ENCODE data around the gene RFX3.
A peak's percentile ranks its signal among the peaks of the same experiment; 100 is the strongest.

Gene RFX3

GRCh38 chr9:3433066-3433465 is 92.7 kb downstream of the RFX3 start:
- no peaks in the 10 kb centered on the region for H3K27me3 ChIP-seq (ENCODE audit: insufficient read depth, low read length)
- H3K9me3 ChIP-seq (ENCODE audit: insufficient read depth, low read depth, low read length), result no peaks in the 10 kb centered on the region
- WGBS, result 100% methylated on average over 3 of the region's 4 CpGs
- H3K4me3 ChIP-seq (ENCODE audit: low read length), result no peak overlapping the region
- H3K27ac ChIP-seq (ENCODE audit: low read depth, low read length), result no peak overlapping the region
- H3K36me3 ChIP-seq (ENCODE audit: insufficient read depth, low read length), result no peaks in the 10 kb centered on the region
- H3K4me1 ChIP-seq (ENCODE audit: insufficient read depth, low read length), result no peaks in the 10 kb centered on the region
- no peak overlapping the region for H3K9ac ChIP-seq (ENCODE audit: low read depth, low read length)

GRCh38 chr9:3431890-3432289 is 93.9 kb downstream of the RFX3 start:
- no peaks in the 10 kb centered on the region for H3K27me3 ChIP-seq (ENCODE audit: insufficient read depth, low read length)
- peaks cover 1% of the 10 kb centered on the region; the same call in 1 of the 2 replicates for H3K9me3 ChIP-seq (ENCODE audit: insufficient read depth, low read depth, low read length)
- WGBS, result 93% methylated on average over 3 of the region's 3 CpGs
- no peak overlapping the region for H3K9ac ChIP-seq (ENCODE audit: low read depth, low read length)
- H3K4me3 ChIP-seq (ENCODE audit: low read length), result no peak overlapping the region
- no peaks in the 10 kb centered on the region for H3K4me1 ChIP-seq (ENCODE audit: insufficient read depth, low read length)
- H3K36me3 ChIP-seq (ENCODE audit: insufficient read depth, low read length), result 0 out of 2 replicates have a peak, but pooled peaks cover 3% of the 10 kb centered on the region
- H3K27ac ChIP-seq (ENCODE audit: low read depth, low read length), result no peak overlapping the region

GRCh38 chr9:3419893-3420292 is 105.9 kb downstream of the RFX3 start:
- H3K9me3 ChIP-seq (ENCODE audit: insufficient read depth, low read depth, low read length), result no peaks in the 10 kb centered on the region
- WGBS, result 93% methylated on average over 11 of the region's 11 CpGs
- H3K9ac ChIP-seq (ENCODE audit: low read depth, low read length), result no peak overlapping the region
- H3K27ac ChIP-seq (ENCODE audit: low read depth, low read length), result no peak overlapping the region
- no peak overlapping the region for H3K4me3 ChIP-seq (ENCODE audit: low read length)
- no peaks in the 10 kb centered on the region for H3K36me3 ChIP-seq (ENCODE audit: insufficient read depth, low read length)
- no peaks in the 10 kb centered on the region for H3K27me3 ChIP-seq (ENCODE audit: insufficient read depth, low read length)
- H3K4me1 ChIP-seq (ENCODE audit: insufficient read depth, low read length), result no peaks in the 10 kb centered on the region

- H3K9me3 ChIP-seq (ENCODE audit: insufficient read depth, low read depth, low read length), result no peaks in the 10 kb centered on the region
- no peak overlapping the region for H3K4me3 ChIP-seq (ENCODE audit: low read length)
- no peak overlapping the region for H3K9ac ChIP-seq (ENCODE audit: low read depth, low read length)
- no peak overlapping the region for H3K27ac ChIP-seq (ENCODE audit: low read depth, low read length)
- H3K4me1 ChIP-seq (ENCODE audit: insufficient read depth, low read length), result no peaks in the 10 kb centered on the region
- no peaks in the 10 kb centered on the region for H3K36me3 ChIP-seq (ENCODE audit: insufficient read depth, low read length)
- no peaks in the 10 kb centered on the region for H3K27me3 ChIP-seq (ENCODE audit: insufficient read depth, low read length)
Observed at GRCh38 chr9:3415906-3416305, 109.9 kb downstream of the RFX3 start.

GRCh38 chr9:3413984-3414383 is 111.8 kb downstream of the RFX3 start:
- no peaks in the 10 kb centered on the region for H3K9me3 ChIP-seq (ENCODE audit: insufficient read depth, low read depth, low read length)
- H3K4me1 ChIP-seq (ENCODE audit: insufficient read depth, low read length), result no peaks in the 10 kb centered on the region
- H3K27ac ChIP-seq (ENCODE audit: low read depth, low read length), result no peak overlapping the region
- H3K4me3 ChIP-seq (ENCODE audit: low read length), result no peak overlapping the region
- H3K9ac ChIP-seq (ENCODE audit: low read depth, low read length), result no peak overlapping the region
- H3K27me3 ChIP-seq (ENCODE audit: insufficient read depth, low read length), result no peaks in the 10 kb centered on the region
- no peaks in the 10 kb centered on the region for H3K36me3 ChIP-seq (ENCODE audit: insufficient read depth, low read length)

- WGBS, result 95% methylated on average over 4 of the region's 4 CpGs
- Histone ChIP-seq H3K36me3 (ENCODE audit: insufficient read depth, low read length) (no peaks in the 10 kb centered on the region), H3K4me3 (ENCODE audit: low read length) (no peak overlapping the region), H3K9ac (ENCODE audit: low read depth, low read length) (no peak overlapping the region), H3K4me1 (ENCODE audit: insufficient read depth, low read length) (no peaks in the 10 kb centered on the region), H3K27me3 (ENCODE audit: insufficient read depth, low read length) (no peaks in the 10 kb centered on the region), H3K9me3 (ENCODE audit: insufficient read depth, low read depth, low read length) (no peaks in the 10 kb centered on the region), H3K27ac (ENCODE audit: low read depth, low read length) (no peak overlapping the region)
Observed at GRCh38 chr9:3410461-3410860, 115.3 kb downstream of the RFX3 start.

- Histone ChIP-seq H3K4me3 (ENCODE audit: low read length) (no peak overlapping the region), H3K27ac (ENCODE audit: low read depth, low read length) (no peak overlapping the region), H3K9ac (ENCODE audit: low read depth, low read length) (no peak overlapping the region), H3K4me1 (ENCODE audit: insufficient read depth, low read length) (no peaks in the 10 kb centered on the region), H3K9me3 (ENCODE audit: insufficient read depth, low read depth, low read length) (no peaks in the 10 kb centered on the region), H3K36me3 (ENCODE audit: insufficient read depth, low read length) (no peaks in the 10 kb centered on the region), H3K27me3 (ENCODE audit: insufficient read depth, low read length) (no peaks in the 10 kb centered on the region)
- WGBS, result 90% methylated on average over 1 of the region's 1 CpG
Observed at GRCh38 chr9:3409453-3409852, 116.3 kb downstream of the RFX3 start.

GRCh38 chr9:3403315-3403714 is 122.5 kb downstream of the RFX3 start:
- Histone ChIP-seq H3K9ac (ENCODE audit: low read depth, low read length) (no peak overlapping the region), H3K9me3 (ENCODE audit: insufficient read depth, low read depth, low read length) (no peaks in the 10 kb centered on the region), H3K36me3 (ENCODE audit: insufficient read depth, low read length) (no peaks in the 10 kb centered on the region), H3K27ac (ENCODE audit: low read depth, low read length) (no peak overlapping the region), H3K27me3 (ENCODE audit: insufficient read depth, low read length) (no peaks in the 10 kb centered on the region), H3K4me3 (ENCODE audit: low read length) (no peak overlapping the region), H3K4me1 (ENCODE audit: insufficient read depth, low read length) (peaks cover 30% of the 10 kb centered on the region)
- 94% methylated on average over 1 of the region's 1 CpG for WGBS

GRCh38 chr9:3401221-3401954 is 124.4 kb downstream of the RFX3 start:
- WGBS, result 81% methylated on average over 7 of the region's 7 CpGs
- 0 out of 2 replicates have a peak overlapping the region, but pooled peaks have one; percentile 6 for H3K9ac ChIP-seq (ENCODE audit: low read depth, low read length)

GRCh38 chr9:3398232-3398648 is 127.6 kb downstream of the RFX3 start:
- H3K27ac ChIP-seq (ENCODE audit: low read depth, low read length), result no peak overlapping the region
- H3K27me3 ChIP-seq (ENCODE audit: insufficient read depth, low read length), result no peaks in the 10 kb centered on the region
- 85% methylated on average over 2 of the region's 2 CpGs for WGBS
- peaks cover 35% of the 10 kb centered on the region for H3K4me1 ChIP-seq (ENCODE audit: insufficient read depth, low read length)
- no peak overlapping the region for H3K4me3 ChIP-seq (ENCODE audit: low read length)
- H3K36me3 ChIP-seq (ENCODE audit: insufficient read depth, low read length), result 0 out of 2 replicates have a peak, but pooled peaks cover 5% of the 10 kb centered on the region
- H3K9ac ChIP-seq (ENCODE audit: low read depth, low read length), result no peak overlapping the region
- H3K9me3 ChIP-seq (ENCODE audit: insufficient read depth, low read depth, low read length), result no peaks in the 10 kb centered on the region

More at GRCh38 chr9:3401221-3401954, 124.4 kb downstream of the RFX3 start:
- Histone ChIP-seq H3K4me1 (ENCODE audit: insufficient read depth, low read length) (peaks cover 41% of the 10 kb centered on the region), H3K9me3 (ENCODE audit: insufficient read depth, low read depth, low read length) (no peaks in the 10 kb centered on the region), H3K36me3 (ENCODE audit: insufficient read depth, low read length) (no peaks in the 10 kb centered on the region), H3K27me3 (ENCODE audit: insufficient read depth, low read length) (no peaks in the 10 kb centered on the region), H3K27ac (ENCODE audit: low read depth, low read length) (no peak overlapping the region; the same call in 1 of the 2 replicates), H3K4me3 (ENCODE audit: low read length) (no peak overlapping the region)

- no peaks in the 10 kb centered on the region for H3K27me3 ChIP-seq (ENCODE audit: insufficient read depth, low read length)
- WGBS, result 83% methylated on average over 1 of the region's 2 CpGs
- H3K9ac ChIP-seq (ENCODE audit: low read depth, low read length), result no peak overlapping the region
- H3K27ac ChIP-seq (ENCODE audit: low read depth, low read length), result no peak overlapping the region
- H3K9me3 ChIP-seq (ENCODE audit: insufficient read depth, low read depth, low read length), result no peaks in the 10 kb centered on the region
- H3K36me3 ChIP-seq (ENCODE audit: insufficient read depth, low read length), result 0 out of 2 replicates have a peak, but pooled peaks cover 5% of the 10 kb centered on the region
- H3K4me1 ChIP-seq (ENCODE audit: insufficient read depth, low read length), result peaks cover 31% of the 10 kb centered on the region
- no peak overlapping the region for H3K4me3 ChIP-seq (ENCODE audit: low read length)
Observed at GRCh38 chr9:3397766-3398165, 128.0 kb downstream of the RFX3 start.

All from HUES64 (cell line).